PFSK-1 (cell line): ENCODE measurements around the gene HLA-E.

ENCODE experiments used
- FOXP2 ChIP-seq: optimal IDR thresholded peaks from 2 replicates; pipeline ENCODE3; 2011; ENCODE audit warnings: borderline replicate concordance, control low read depth, inconsistent platforms; ENCODE audit not compliant: insufficient read depth; ENCODE audit errors: extremely low read length, extremely low read depth
- POLR2AphosphoS5 ChIP-seq: IDR thresholded peaks from 2 replicates; pipeline ENCODE4 v1.6.1; 2012; ENCODE audit warnings: low read depth, mild to moderate bottlenecking, control low read depth, low read length, moderate library complexity
- SIN3A ChIP-seq: IDR thresholded peaks from 2 replicates; pipeline ENCODE4 v1.6.1; 2012; ENCODE audit warnings: mild to moderate bottlenecking, low read length, moderate library complexity, borderline replicate concordance; ENCODE audit not compliant: insufficient read depth
- TAF1 ChIP-seq: IDR thresholded peaks from 2 replicates; pipeline ENCODE4 v1.6.1; 2012; ENCODE audit warnings: low read length, control low read depth, borderline replicate concordance; ENCODE audit not compliant: insufficient read depth
- TF ChIP-seq, protein P1 (sequence below), 2 experiments: IDR thresholded peaks; 2 replicates each; pipeline versions ENCODE4 v1.6.1 to v1.8.0; 2011 to 2012; ENCODE audit warnings: low read depth in 2 of 2, low read length in 2 of 2, control low read depth in 1 of 2, inconsistent platforms in 1 of 2, mild to moderate bottlenecking in 1 of 2, moderate library complexity in 1 of 2; ENCODE audit not compliant: insufficient read depth in 1 of 2

The HLA-E gene

DNA sequence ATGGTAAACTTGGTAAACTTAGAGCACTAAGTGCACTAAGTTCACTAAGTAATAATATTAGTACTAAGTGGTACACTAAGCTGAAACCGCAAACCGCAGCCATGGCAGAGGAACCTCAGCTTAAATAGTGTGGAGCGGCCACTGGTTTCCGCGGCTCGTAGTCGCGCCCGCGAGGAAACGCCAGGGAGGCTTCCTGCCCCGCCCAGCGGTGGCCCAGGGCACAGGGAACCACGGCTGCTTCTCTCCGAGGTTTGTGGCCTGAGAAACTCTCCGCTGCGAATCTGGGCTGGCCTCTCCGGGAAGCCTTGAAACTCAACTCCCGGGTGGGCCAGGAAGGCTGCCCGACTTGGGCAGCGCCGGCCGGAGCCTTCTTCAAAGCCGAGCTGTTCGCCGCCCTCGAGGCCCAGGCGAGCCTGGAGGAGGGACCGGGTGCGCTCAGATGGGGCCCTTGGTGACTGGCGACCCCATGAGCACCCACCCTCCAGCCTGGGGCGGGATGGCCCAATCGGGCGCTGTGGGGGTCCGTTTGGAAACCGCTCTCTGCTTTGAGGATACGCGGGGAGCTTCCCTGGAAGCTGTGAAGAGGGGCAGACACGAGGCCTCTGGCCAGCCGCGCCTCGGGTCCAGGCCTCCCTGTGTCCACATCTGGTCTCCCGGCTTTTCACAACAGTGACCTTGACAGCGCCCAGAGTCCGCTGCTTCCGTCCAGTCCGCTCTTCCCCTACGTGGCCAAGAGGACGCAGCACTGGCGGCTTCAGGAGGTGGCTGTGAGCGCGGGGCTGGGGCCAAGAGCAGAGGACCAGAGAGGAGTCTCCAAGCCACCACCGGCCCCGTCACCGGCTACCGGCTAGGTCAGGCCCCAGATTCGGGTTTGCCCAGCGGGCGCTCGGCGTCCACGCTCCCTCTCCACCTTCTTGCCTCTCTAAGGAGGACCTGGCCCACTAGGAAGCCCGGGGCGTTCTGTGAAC lies 25.4 kb upstream of the HLA-E start:
- no peak for TF ChIP-seq POLR2AphosphoS5
- TF ChIP-seq, protein P1, sequence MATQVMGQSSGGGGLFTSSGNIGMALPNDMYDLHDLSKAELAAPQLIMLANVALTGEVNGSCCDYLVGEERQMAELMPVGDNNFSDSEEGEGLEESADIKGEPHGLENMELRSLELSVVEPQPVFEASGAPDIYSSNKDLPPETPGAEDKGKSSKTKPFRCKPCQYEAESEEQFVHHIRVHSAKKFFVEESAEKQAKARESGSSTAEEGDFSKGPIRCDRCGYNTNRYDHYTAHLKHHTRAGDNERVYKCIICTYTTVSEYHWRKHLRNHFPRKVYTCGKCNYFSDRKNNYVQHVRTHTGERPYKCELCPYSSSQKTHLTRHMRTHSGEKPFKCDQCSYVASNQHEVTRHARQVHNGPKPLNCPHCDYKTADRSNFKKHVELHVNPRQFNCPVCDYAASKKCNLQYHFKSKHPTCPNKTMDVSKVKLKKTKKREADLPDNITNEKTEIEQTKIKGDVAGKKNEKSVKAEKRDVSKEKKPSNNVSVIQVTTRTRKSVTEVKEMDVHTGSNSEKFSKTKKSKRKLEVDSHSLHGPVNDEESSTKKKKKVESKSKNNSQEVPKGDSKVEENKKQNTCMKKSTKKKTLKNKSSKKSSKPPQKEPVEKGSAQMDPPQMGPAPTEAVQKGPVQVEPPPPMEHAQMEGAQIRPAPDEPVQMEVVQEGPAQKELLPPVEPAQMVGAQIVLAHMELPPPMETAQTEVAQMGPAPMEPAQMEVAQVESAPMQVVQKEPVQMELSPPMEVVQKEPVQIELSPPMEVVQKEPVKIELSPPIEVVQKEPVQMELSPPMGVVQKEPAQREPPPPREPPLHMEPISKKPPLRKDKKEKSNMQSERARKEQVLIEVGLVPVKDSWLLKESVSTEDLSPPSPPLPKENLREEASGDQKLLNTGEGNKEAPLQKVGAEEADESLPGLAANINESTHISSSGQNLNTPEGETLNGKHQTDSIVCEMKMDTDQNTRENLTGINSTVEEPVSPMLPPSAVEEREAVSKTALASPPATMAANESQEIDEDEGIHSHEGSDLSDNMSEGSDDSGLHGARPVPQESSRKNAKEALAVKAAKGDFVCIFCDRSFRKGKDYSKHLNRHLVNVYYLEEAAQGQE (IDR thresholded peaks at IDR 0.05; ENCODE audit: insufficient read depth in 1 of 2, low read depth in 2 of 2, low read length in 2 of 2), result no peak
- TF ChIP-seq FOXP2, result no peak
- no peak for TF ChIP-seq TAF1
- TF ChIP-seq SIN3A, result no peak

DNA sequence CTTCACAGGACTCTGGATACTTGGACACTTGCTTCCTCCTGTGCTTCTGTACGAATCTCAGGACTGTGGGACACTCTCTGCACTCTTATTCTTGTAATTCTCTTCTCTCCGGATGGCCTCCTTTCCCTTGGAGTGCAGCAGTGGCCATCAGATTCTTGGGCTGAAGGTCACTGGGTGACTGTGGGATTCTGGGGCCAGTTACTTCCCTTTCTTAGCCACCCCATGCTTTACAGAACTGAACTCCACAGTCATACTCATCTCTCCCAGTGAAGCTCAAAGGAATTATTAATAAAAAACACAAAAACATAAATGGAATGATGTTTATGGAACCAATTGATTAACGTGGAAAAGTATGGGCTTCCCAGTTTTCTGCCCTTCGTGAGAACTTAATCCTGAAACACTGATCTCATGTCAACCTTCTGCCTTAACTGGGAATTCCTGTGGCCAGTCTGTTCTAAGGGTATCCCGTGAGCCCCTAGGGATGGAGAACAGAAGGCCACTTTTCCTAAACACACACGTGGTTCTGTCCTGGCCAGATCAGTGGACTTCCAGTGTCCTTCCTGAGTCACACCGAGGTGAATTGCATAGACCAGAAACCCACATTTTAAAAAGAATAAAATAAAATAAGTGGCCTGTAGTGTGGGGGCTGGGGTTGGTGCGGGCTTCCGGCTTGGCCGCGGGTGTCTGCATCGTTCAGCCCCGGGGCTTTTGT lies 23.6 kb upstream of the HLA-E start:
- TF ChIP-seq FOXP2 (no peak), POLR2AphosphoS5 (no peak), TAF1 (no peak), SIN3A (no peak)
- TF ChIP-seq, protein P1 (IDR thresholded peaks at IDR 0.05; ENCODE audit: insufficient read depth in 1 of 2, low read depth in 2 of 2, low read length in 2 of 2), result no peak

DNA sequence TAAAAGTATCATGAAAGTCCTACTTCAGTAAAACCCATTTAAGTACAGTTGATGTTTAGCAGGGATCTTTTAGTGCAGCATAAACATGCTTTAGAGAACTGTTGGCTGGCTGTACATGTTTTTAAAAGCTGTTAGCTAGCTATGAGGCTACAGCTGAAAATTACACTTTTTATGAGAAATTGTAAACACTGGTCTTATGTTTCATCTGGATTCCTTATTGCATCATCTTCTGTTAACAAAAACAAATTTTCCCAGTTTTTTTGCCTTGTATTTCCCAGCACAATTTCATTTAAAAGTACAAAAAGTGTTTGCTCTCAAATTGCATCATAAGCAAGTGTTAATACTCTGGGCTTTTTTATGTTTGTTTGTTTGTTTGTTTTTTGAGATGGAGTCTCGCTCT lies 18.3 kb upstream of the HLA-E start:
- no peak for TF ChIP-seq FOXP2
- TF ChIP-seq, protein P1 (IDR thresholded peaks at IDR 0.05; ENCODE audit: insufficient read depth in 1 of 2, low read depth in 2 of 2, low read length in 2 of 2), result no peak

GRCh38 chr6:30480536-30481156 lies 8.7 kb upstream of the HLA-E start:
- TF ChIP-seq, protein P1 (IDR thresholded peaks at IDR 0.05; ENCODE audit: insufficient read depth in 1 of 2, low read depth in 2 of 2, low read length in 2 of 2), result no peak
